Endodermal cell (in vitro differentiated cells): ENCODE measurements around the gene CBL. TPM values are rescaled to one million over a fixed set of nuclear protein-coding genes. Genes with fewer than 3 reads are reported as not detected.

ENCODE experiments used
- DNase-seq: peaks from one replicate; pipeline ENCODE4 v3.0.0-alpha.2; 2017
- H3K27ac ChIP-seq: 2 replicates; pipeline ENCODE4 v1.5.1; 2013; ENCODE audit warnings: mild to moderate bottlenecking, low read depth, low read length, moderate library complexity
- H3K27me3 ChIP-seq: 2 replicates; pipeline ENCODE4 v1.6.1; 2013; ENCODE audit warnings: mild to moderate bottlenecking, low read length, moderate library complexity; ENCODE audit not compliant: insufficient read depth, control insufficient read depth, poor library complexity, severe bottlenecking
- H3K36me3 ChIP-seq: 2 replicates; pipeline ENCODE4 v1.7.0; 2013; ENCODE audit warnings: mild to moderate bottlenecking, low read length, moderate library complexity; ENCODE audit not compliant: control insufficient read depth, insufficient read depth
- H3K4me1 ChIP-seq: one replicate; pipeline ENCODE4 v1.7.0; 2013; ENCODE audit warnings: low read length; ENCODE audit not compliant: control insufficient read depth, insufficient read depth
- H3K4me3 ChIP-seq: 2 replicates; pipeline ENCODE4 v1.5.1; 2013; ENCODE audit warnings: mild to moderate bottlenecking, low read length, moderate library complexity
- H3K9ac ChIP-seq: 2 replicates; pipeline ENCODE4 v1.6.1; 2013; ENCODE audit warnings: mild to moderate bottlenecking, low read length, moderate library complexity; ENCODE audit not compliant: poor library complexity, severe bottlenecking; ENCODE audit errors: extremely low read depth
- H3K9me3 ChIP-seq: 2 replicates; pipeline ENCODE4 v1.6.1; 2013; ENCODE audit warnings: mild to moderate bottlenecking, low read length, moderate library complexity; ENCODE audit not compliant: control insufficient read depth
- H3K27ac Mint-ChIP-seq: 2 replicates; pipeline ENCODE4 v1.8.0; 2020; ENCODE audit warnings: mixed read lengths
- H3K27me3 Mint-ChIP-seq: 2 replicates; pipeline ENCODE4 v1.8.0; 2021; ENCODE audit warnings: mild to moderate bottlenecking, mixed read lengths; ENCODE audit not compliant: insufficient read depth
- H3K36me3 Mint-ChIP-seq: 2 replicates; pipeline ENCODE4 v1.8.0; 2020; ENCODE audit warnings: low read depth, mixed read lengths
- H3K4me1 Mint-ChIP-seq: 2 replicates; pipeline ENCODE4 v1.8.0; 2020; ENCODE audit warnings: mixed read lengths
- H3K4me3 Mint-ChIP-seq: 2 replicates; pipeline ENCODE4 v1.8.0; 2020; ENCODE audit warnings: mild to moderate bottlenecking, moderate library complexity, mixed read lengths
- H3K9me3 Mint-ChIP-seq: 2 replicates; pipeline ENCODE4 v1.8.0; 2020; ENCODE audit warnings: mild to moderate bottlenecking, mixed read lengths
- WGBS, 2 experiments: methylation state at CpG; one replicate each; pipeline versions ENCODE4 v1.1.5 to v1.1.7; 2013; ENCODE audit warnings: missing lambda C conversion rate in 2 of 2, mixed read lengths in 1 of 2; ENCODE audit not compliant: insufficient coverage in 1 of 2, insufficient read length in 1 of 2; 5-methylcytosine and 5-hydroxymethylcytosine counted together
- total RNA-seq, 2 donors: library from RNA; stranded (reverse); fragmentation: NEBNext Ultra II Directional in 1 of 2; extraction: Animal tissue kit (Norgen Biotek cat#: 25700) in 1 of 2; gene quantifications; 2 replicates in 1 of 2; 3 replicates in 1 of 2; pipeline ENCODE4 v1.2.1, GENCODE V29; 2021
- TF ChIP-seq, protein P1 (sequence below): fragments of 200-600 bp; sonication (generic); conservative IDR thresholded peaks from 2 replicates; pipeline ENCODE4 v1.5.0; 2021; ENCODE audit warnings: antibody characterized with exemption, mild to moderate bottlenecking

Gene CBL
- total RNA-seq, 2 donors from 2014 or later: 40.3 to 52.7 TPM

DNA sequence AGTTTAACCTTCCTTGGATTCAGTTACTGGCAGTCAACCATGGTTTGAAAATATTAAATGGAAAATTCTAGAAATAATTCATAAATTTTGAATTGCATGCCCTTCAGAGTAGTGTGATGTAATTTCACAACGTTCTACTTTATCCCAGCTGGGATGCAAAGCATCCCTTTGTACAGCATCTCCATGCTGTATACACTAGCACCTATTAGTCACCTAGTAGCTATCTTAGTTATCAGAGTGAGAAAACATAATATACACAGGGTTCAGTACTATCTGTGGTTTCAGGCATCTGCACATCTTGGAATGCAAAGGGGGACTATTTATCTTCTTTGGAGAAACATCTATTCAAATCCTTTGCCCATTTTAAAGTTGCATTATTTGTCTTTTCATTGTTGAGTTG, 30.8 kb downstream of the CBL start:
- Mint-ChIP-seq H3K36me3 (peaks cover 49% of the 10 kb centered on the region), H3K27me3 (no peaks in the 10 kb centered on the region), H3K4me1 (no peaks in the 10 kb centered on the region), H3K4me3 (no peak overlapping the region), H3K9me3 (no peaks in the 10 kb centered on the region), H3K27ac (no peak overlapping the region)
- DNase-seq: no peak
- H3K4me1 ChIP-seq: no peaks in the 10 kb centered on the region
- H3K36me3 ChIP-seq: peaks cover 35% of the 10 kb centered on the region
- H3K4me3 ChIP-seq: no peak overlapping the region
- no peak overlapping the region for H3K9ac ChIP-seq
- no peaks in the 10 kb centered on the region for H3K27me3 ChIP-seq
- TF ChIP-seq, protein P1, sequence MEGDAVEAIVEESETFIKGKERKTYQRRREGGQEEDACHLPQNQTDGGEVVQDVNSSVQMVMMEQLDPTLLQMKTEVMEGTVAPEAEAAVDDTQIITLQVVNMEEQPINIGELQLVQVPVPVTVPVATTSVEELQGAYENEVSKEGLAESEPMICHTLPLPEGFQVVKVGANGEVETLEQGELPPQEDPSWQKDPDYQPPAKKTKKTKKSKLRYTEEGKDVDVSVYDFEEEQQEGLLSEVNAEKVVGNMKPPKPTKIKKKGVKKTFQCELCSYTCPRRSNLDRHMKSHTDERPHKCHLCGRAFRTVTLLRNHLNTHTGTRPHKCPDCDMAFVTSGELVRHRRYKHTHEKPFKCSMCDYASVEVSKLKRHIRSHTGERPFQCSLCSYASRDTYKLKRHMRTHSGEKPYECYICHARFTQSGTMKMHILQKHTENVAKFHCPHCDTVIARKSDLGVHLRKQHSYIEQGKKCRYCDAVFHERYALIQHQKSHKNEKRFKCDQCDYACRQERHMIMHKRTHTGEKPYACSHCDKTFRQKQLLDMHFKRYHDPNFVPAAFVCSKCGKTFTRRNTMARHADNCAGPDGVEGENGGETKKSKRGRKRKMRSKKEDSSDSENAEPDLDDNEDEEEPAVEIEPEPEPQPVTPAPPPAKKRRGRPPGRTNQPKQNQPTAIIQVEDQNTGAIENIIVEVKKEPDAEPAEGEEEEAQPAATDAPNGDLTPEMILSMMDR: no peak
- H3K9me3 ChIP-seq: no peaks in the 10 kb centered on the region
- H3K27ac ChIP-seq: no peak overlapping the region
- WGBS, 2 experiments: 92% methylated on average over 1 of the region's 1 CpG; no CpG with 5 or more reads in 1 of the 2 experiments

DNA sequence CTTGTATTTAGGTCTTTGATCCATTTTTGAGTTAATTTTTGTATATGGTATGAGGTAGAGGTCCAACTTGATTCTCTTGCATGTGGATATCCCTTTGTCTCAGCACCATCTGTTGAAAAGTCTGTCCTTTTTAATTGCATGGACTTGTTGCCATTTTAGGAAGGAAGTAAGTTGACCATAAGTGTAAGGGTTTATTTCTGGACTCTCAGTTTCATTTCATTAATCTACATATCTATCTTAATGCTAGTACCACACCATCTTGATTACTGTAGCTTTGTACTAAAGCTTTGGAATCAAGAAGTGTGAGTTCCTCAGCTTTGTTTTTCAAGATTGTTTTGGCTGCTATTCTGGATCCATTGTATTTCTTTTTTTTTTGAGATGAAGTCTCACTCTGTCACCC, 31.4 kb downstream of the CBL start:
- H3K36me3 ChIP-seq: peaks cover 30% of the 10 kb centered on the region
- Mint-ChIP-seq H3K27me3 (no peaks in the 10 kb centered on the region), H3K27ac (no peak overlapping the region), H3K36me3 (peaks cover 46% of the 10 kb centered on the region), H3K4me3 (no peak overlapping the region), H3K4me1 (no peaks in the 10 kb centered on the region), H3K9me3 (no peaks in the 10 kb centered on the region)
- H3K4me3 ChIP-seq: no peak overlapping the region
- TF ChIP-seq, protein P1: no peak
- DNase-seq: no peak
- no peak overlapping the region for H3K9ac ChIP-seq
- no peaks in the 10 kb centered on the region for H3K4me1 ChIP-seq
- H3K27me3 ChIP-seq: no peaks in the 10 kb centered on the region
- no peaks in the 10 kb centered on the region for H3K9me3 ChIP-seq
- H3K27ac ChIP-seq: no peak overlapping the region

DNA sequence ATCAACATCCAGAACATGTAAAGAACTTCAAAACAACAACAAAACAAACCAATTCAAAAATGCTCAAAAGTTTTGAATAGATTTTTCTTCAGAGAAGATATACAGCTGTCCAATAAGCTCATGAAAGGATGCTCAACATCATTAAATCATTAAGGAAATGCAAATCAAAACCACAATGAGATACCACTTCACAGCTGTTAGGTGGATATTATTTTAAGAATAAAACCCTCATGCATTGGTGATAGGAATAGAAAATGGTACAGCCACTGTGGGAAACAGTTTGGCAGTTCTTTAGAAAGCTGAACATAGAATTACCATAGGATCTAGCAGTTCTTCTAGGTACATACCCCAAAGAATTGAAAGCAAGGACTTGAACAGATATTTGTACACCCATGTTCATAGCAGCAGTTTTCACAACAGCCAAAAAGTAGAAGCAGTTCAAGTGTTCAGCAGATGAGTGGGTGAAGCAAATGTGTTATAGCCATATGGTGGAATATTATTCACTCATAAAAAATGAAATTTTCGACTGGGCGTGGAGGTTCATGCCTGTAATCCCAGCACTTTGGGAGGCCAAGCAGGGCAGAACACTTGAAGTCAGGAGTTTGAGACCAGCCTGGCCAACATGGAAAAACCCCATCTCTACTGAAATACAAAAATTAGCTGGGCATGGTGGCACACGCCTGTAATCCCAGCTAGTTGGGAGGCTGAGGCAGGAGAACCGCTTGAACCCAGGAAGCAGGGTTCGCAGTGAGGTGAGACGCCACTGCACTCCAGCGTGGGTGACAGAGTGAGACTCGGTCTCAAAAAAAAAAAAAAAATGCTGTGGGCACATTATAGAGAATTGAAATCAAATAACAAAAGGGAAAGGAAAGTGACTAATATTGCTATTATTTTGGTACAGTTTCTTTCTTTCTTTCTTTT, 42.9 kb downstream of the CBL start:
- H3K36me3 Mint-ChIP-seq: peaks cover 38% of the 10 kb centered on the region
- H3K9ac ChIP-seq: no peak overlapping the region

More for the DNA sequence above, 42.9 kb downstream of the CBL start:
- DNase-seq: no peak
- TF ChIP-seq, protein P1: no peak
- H3K9me3 ChIP-seq: peaks cover 27% of the 10 kb centered on the region
- Mint-ChIP-seq H3K27me3 (no peaks in the 10 kb centered on the region), H3K9me3 (peaks cover 8% of the 10 kb centered on the region), H3K4me1 (peaks cover 14% of the 10 kb centered on the region), H3K27ac (no peak overlapping the region), H3K4me3 (no peak overlapping the region)
- 95 to 96% methylated on average over 8 of the region's 8 CpGs for WGBS, 2 experiments
- peaks cover 30% of the 10 kb centered on the region for H3K36me3 ChIP-seq
- no peak overlapping the region for H3K4me3 ChIP-seq
- H3K4me1 ChIP-seq: no peaks in the 10 kb centered on the region
- no peaks in the 10 kb centered on the region for H3K27me3 ChIP-seq
- no peak overlapping the region for H3K27ac ChIP-seq
